HL-60 (cell line): ENCODE results near the gene KRT39.

Source experiments
- DNase-seq, 2 experiments: peaks; one replicate each; pipeline ENCODE4 v3.0.0-alpha.2; 2010 to 2020; ENCODE audit warnings: low read depth in 1 of 2, low spot score in 1 of 2
- H3K27ac ChIP-seq: fragments of 250-450 bp; sonication (Bioruptor Pico); replicated peaks from 2 replicates; pipeline ENCODE4 v1.5.1; 2020; ENCODE audit warnings: mild to moderate bottlenecking, moderate library complexity
- H3K27me3 ChIP-seq: fragments of 250-450 bp; sonication (Bioruptor Pico); 2 replicates; pipeline ENCODE4 v1.5.1; 2021; ENCODE audit warnings: mild to moderate bottlenecking, moderate library complexity; ENCODE audit not compliant: insufficient read depth, poor library complexity, severe bottlenecking
- H3K4me3 ChIP-seq: replicated peaks from 2 replicates; pipeline ENCODE4 v1.5.1; 2011; ENCODE audit warnings: mild to moderate bottlenecking, control low read depth, low read length; ENCODE audit not compliant: insufficient read depth
- GABPA ChIP-seq: IDR thresholded peaks from 2 replicates; pipeline ENCODE4 v1.6.1; 2012; ENCODE audit warnings: low read depth
- POLR2AphosphoS5 ChIP-seq: IDR thresholded peaks from 2 replicates; pipeline ENCODE4 v1.6.1; 2012; ENCODE audit warnings: low read depth
- SPI1 ChIP-seq: IDR thresholded peaks from 2 replicates; pipeline ENCODE4 v1.6.1; 2012; ENCODE audit warnings: low read depth, mild to moderate bottlenecking, borderline replicate concordance
- TF ChIP-seq, protein P1 (sequence below): IDR thresholded peaks from 2 replicates; pipeline ENCODE4 v1.6.1; 2012; ENCODE audit warnings: low read depth; ENCODE audit not compliant: insufficient replicate concordance
- TF ChIP-seq, protein P2 (sequence below): IDR thresholded peaks from one replicate; pipeline ENCODE4 v1.5.1; 2011; ENCODE audit warnings: low read length, control low read depth, inconsistent platforms; ENCODE audit not compliant: insufficient read depth

The KRT39 gene

DNA sequence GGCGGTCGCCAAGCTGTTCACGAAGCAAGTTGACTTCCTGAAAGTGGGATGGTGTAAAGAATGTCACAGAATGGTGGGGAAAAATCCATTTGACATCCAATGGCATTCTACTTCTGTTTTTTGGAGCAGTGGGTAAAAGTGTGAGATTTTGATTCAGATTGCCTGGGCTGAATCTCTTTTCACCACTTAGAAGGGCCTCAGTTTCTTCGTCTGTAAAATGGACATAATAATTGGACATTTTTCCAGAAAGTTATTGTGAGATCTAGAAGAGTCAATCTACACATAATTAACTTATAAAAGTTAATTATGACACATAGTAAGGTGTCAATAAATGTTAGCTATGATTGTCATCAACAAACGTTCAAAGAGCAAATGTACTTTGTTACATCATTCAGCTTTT, 14.4 kb upstream of the KRT39 start:
- peaks cover 4% of the 10 kb centered on the region for H3K27me3 ChIP-seq
- TF ChIP-seq, protein P1, sequence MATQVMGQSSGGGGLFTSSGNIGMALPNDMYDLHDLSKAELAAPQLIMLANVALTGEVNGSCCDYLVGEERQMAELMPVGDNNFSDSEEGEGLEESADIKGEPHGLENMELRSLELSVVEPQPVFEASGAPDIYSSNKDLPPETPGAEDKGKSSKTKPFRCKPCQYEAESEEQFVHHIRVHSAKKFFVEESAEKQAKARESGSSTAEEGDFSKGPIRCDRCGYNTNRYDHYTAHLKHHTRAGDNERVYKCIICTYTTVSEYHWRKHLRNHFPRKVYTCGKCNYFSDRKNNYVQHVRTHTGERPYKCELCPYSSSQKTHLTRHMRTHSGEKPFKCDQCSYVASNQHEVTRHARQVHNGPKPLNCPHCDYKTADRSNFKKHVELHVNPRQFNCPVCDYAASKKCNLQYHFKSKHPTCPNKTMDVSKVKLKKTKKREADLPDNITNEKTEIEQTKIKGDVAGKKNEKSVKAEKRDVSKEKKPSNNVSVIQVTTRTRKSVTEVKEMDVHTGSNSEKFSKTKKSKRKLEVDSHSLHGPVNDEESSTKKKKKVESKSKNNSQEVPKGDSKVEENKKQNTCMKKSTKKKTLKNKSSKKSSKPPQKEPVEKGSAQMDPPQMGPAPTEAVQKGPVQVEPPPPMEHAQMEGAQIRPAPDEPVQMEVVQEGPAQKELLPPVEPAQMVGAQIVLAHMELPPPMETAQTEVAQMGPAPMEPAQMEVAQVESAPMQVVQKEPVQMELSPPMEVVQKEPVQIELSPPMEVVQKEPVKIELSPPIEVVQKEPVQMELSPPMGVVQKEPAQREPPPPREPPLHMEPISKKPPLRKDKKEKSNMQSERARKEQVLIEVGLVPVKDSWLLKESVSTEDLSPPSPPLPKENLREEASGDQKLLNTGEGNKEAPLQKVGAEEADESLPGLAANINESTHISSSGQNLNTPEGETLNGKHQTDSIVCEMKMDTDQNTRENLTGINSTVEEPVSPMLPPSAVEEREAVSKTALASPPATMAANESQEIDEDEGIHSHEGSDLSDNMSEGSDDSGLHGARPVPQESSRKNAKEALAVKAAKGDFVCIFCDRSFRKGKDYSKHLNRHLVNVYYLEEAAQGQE: no peak
- no peak for TF ChIP-seq SPI1
- TF ChIP-seq GABPA: no peak
- TF ChIP-seq, protein P2, sequence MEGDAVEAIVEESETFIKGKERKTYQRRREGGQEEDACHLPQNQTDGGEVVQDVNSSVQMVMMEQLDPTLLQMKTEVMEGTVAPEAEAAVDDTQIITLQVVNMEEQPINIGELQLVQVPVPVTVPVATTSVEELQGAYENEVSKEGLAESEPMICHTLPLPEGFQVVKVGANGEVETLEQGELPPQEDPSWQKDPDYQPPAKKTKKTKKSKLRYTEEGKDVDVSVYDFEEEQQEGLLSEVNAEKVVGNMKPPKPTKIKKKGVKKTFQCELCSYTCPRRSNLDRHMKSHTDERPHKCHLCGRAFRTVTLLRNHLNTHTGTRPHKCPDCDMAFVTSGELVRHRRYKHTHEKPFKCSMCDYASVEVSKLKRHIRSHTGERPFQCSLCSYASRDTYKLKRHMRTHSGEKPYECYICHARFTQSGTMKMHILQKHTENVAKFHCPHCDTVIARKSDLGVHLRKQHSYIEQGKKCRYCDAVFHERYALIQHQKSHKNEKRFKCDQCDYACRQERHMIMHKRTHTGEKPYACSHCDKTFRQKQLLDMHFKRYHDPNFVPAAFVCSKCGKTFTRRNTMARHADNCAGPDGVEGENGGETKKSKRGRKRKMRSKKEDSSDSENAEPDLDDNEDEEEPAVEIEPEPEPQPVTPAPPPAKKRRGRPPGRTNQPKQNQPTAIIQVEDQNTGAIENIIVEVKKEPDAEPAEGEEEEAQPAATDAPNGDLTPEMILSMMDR: no peak
- TF ChIP-seq POLR2AphosphoS5: no peak
- DNase-seq: no peak
- H3K4me3 ChIP-seq: no peak overlapping the region
- H3K27ac ChIP-seq: no peak overlapping the region

DNA sequence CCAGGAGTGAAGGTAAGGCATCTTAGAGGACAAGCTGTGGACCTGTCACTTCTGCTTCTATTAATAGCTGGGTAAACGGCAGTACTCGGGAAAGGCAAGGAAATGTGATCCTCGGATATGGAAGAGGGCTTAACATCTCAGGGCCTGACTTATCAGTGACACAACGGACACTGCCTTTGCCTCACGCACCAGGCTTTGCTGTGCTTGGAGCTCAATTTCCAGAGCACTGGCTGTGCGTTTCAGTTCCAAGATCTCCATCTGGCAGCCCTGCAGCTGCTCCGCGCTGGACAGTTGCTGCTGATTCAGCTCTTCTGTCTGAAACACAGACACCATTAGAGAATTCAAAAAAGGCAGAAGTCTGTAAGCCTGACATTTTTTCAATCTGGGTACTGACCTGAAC, 13.8 kb upstream of the KRT39 start:
- H3K27ac ChIP-seq: no peak overlapping the region
- peaks cover 4% of the 10 kb centered on the region for H3K27me3 ChIP-seq
- no peak overlapping the region for H3K4me3 ChIP-seq
- DNase-seq: no peak
- TF ChIP-seq SPI1: no peak
- no peak for TF ChIP-seq POLR2AphosphoS5
- TF ChIP-seq, protein P2: no peak
- TF ChIP-seq GABPA: no peak
- TF ChIP-seq, protein P1: no peak

DNA sequence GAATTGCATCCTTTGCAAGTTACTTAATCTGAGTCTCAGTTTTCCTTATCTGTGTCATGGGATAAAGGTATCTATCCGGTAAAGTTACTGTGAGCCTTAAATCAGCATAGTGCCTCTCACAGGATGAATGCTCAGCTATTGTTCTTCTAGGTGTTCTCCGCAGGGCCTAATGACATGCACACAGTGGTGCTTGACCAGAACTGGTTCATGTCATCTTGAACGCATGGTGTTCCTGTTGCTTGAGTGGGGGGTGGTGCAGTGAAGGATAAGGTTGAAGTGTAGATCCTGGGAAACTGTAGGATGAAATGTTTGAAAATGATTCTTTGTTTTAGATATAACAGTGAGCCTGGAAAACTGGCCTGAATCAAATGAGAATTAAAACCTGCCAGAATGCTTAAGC, 13.4 kb upstream of the KRT39 start:
- no peak overlapping the region for H3K4me3 ChIP-seq
- no peak for DNase-seq
- no peak overlapping the region for H3K27ac ChIP-seq
- TF ChIP-seq, protein P2: no peak
- TF ChIP-seq SPI1 (no peak), GABPA (no peak), POLR2AphosphoS5 (no peak)
- TF ChIP-seq, protein P1: no peak
- peaks cover 4% of the 10 kb centered on the region for H3K27me3 ChIP-seq
